Natural killer cell treated with Interleukin-12 subunit alpha and Interleukin-12 subunit beta and Interleukin-15 and Interleukin-18, amount 100 ng/mL, for 72 hours (primary cell): ENCODE measurements around the gene CSK. TPM values are rescaled to one million over a fixed set of nuclear protein-coding genes. Genes with fewer than 3 reads are reported as not detected.
A peak's percentile ranks its signal among the peaks of the same experiment; 100 is the strongest.

ENCODE experiments used
- ATAC-seq, 2 donors: fragments of 150-1000 bp; cut with Tn5 transposase in 1 of 2; sonication (Bioruptor Pico), chemical (Tn5 transposase) in 1 of 2; 2 replicates each; pipeline ENCODE4 v1.10.0; 2021
- DNase-seq: peaks from one replicate; pipeline ENCODE4 v3.0.0; 2022; ENCODE audit warnings: low spot score
- H3K27ac Mint-ChIP-seq, 2 donors: 1 replicate in 1 of 2; 2 replicates in 1 of 2; pipeline ENCODE4 v1.8.0; 2022; ENCODE audit warnings: mixed read lengths in 2 of 2, mild to moderate bottlenecking in 1 of 2, moderate library complexity in 1 of 2
- H3K27me3 Mint-ChIP-seq, 2 donors: 1 replicate in 1 of 2; 2 replicates in 1 of 2; pipeline ENCODE4 v1.8.0; 2022; ENCODE audit warnings: mixed read lengths in 2 of 2
- H3K36me3 Mint-ChIP-seq: one replicate; pipeline ENCODE4 v1.8.0; 2022; ENCODE audit warnings: mixed read lengths
- H3K4me1 Mint-ChIP-seq, 2 donors: 1 replicate in 1 of 2; 2 replicates in 1 of 2; pipeline ENCODE4 v1.8.0; 2022; ENCODE audit warnings: low read depth in 2 of 2, mixed read lengths in 2 of 2, mild to moderate bottlenecking in 1 of 2
- H3K4me3 Mint-ChIP-seq: one replicate; pipeline ENCODE4 v1.8.0; 2022; ENCODE audit warnings: mixed read lengths
- H3K9me3 Mint-ChIP-seq: 2 replicates; pipeline ENCODE4 v1.8.0; 2022; ENCODE audit warnings: mixed read lengths
- total RNA-seq, 2 donors: library from RNA; stranded (reverse); gene quantifications; one replicate each; pipeline ENCODE4 v1.2.3, GENCODE V29; 2022

CSK gene
- total RNA-seq, 2 donors from 2014 or later, result 323 TPM

- Mint-ChIP-seq H3K27ac (peak overlapping the region; percentile 78 to 85), H3K4me1 (peaks cover 28 to 34% of the 10 kb centered on the region in 2 donors), H3K27me3 (no peaks in the 10 kb centered on the region), H3K36me3 (peaks cover 6% of the 10 kb centered on the region), H3K9me3 (no peaks in the 10 kb centered on the region), H3K4me3 (no peak overlapping the region)
- DNase-seq, result no peak
- ATAC-seq, result no peak
Measured at GRCh38 chr15:74808078-74808839, 26.4 kb downstream of the CSK start.

GRCh38 chr15:74808840-74809229 is 27.0 kb downstream of the CSK start:
- Mint-ChIP-seq H3K4me1 (peaks cover 31 to 34% of the 10 kb centered on the region in 2 donors), H3K27ac (no peak overlapping the region), H3K36me3 (peaks cover 5% of the 10 kb centered on the region), H3K4me3 (no peak overlapping the region), H3K27me3 (no peaks in the 10 kb centered on the region), H3K9me3 (no peaks in the 10 kb centered on the region)
- no peak for DNase-seq
- ATAC-seq, result no peak

GRCh38 chr15:74809242-74809641 is 27.4 kb downstream of the CSK start:
- ATAC-seq, result no peak
- Mint-ChIP-seq H3K27me3 (no peaks in the 10 kb centered on the region), H3K4me3 (no peak overlapping the region)

GRCh38 chr15:74809956-74810355 is 28.1 kb downstream of the CSK start:
- Mint-ChIP-seq H3K27ac (no peak overlapping the region), H3K4me1 (peaks cover 22 to 26% of the 10 kb centered on the region in 2 donors), H3K27me3 (no peaks in the 10 kb centered on the region), H3K9me3 (no peaks in the 10 kb centered on the region), H3K36me3 (no peaks in the 10 kb centered on the region), H3K4me3 (no peak overlapping the region)
- no peak for ATAC-seq
- DNase-seq, result no peak

More at GRCh38 chr15:74809242-74809641, 27.4 kb downstream of the CSK start:
- Mint-ChIP-seq H3K36me3 (peaks cover under 1% of the 10 kb centered on the region), H3K4me1 (peaks cover 27 to 31% of the 10 kb centered on the region in 2 donors), H3K9me3 (no peaks in the 10 kb centered on the region), H3K27ac (peak overlapping the region in 1 of 2 donors; percentile 9)
- no peak for DNase-seq

GRCh38 chr15:74812533-74812932 is 30.7 kb downstream of the CSK start, which contains the start of gene LMAN1L:
LMAN1L (plus strand) TSS chr15:74812835; CDS start chr15:74812855, 20 bp downstream.
- Mint-ChIP-seq H3K27me3 (no peaks in the 10 kb centered on the region), H3K36me3 (no peaks in the 10 kb centered on the region), H3K4me1 (peaks cover 9 to 22% of the 10 kb centered on the region in 2 donors), H3K27ac (no peak within 1 kb of the TSS), H3K4me3 (no peak within 1 kb of the TSS), H3K9me3 (no peaks in the 10 kb centered on the region)
- ATAC-seq (peak in 1 of 2 donors; percentile 21), DNase-seq (no peak)

GRCh38 chr15:74815121-74815934 is 33.4 kb downstream of the CSK start:
- H3K9me3 Mint-ChIP-seq, result no peaks in the 10 kb centered on the region

GRCh38 chr15:74815961-74816360 is 34.1 kb downstream of the CSK start:
- DNase-seq (no peak), ATAC-seq (no peak)
- Mint-ChIP-seq H3K9me3 (no peaks in the 10 kb centered on the region), H3K4me3 (no peak overlapping the region), H3K4me1 (peaks cover 13 to 21% of the 10 kb centered on the region in 2 donors), H3K36me3 (no peaks in the 10 kb centered on the region), H3K27ac (no peak overlapping the region), H3K27me3 (no peaks in the 10 kb centered on the region)

More at GRCh38 chr15:74815121-74815934, 33.4 kb downstream of the CSK start:
- Mint-ChIP-seq H3K4me3 (no peak overlapping the region), H3K27ac (no peak overlapping the region), H3K36me3 (no peaks in the 10 kb centered on the region), H3K4me1 (peaks cover 13 to 21% of the 10 kb centered on the region in 2 donors), H3K27me3 (no peaks in the 10 kb centered on the region)
- no peak for DNase-seq
- no peak for ATAC-seq

- DNase-seq (no peak), ATAC-seq (no peak)
- peak overlapping the region in 1 of 2 donors; percentile 63 for H3K27ac Mint-ChIP-seq
- no peaks in the 10 kb centered on the region for H3K9me3 Mint-ChIP-seq
- H3K4me1 Mint-ChIP-seq, result peaks cover 13 to 21% of the 10 kb centered on the region in 2 donors
- H3K4me3 Mint-ChIP-seq, result no peak overlapping the region
- H3K36me3 Mint-ChIP-seq, result no peaks in the 10 kb centered on the region
- no peaks in the 10 kb centered on the region for H3K27me3 Mint-ChIP-seq
Measured at GRCh38 chr15:74816624-74817369, 34.9 kb downstream of the CSK start.

- Mint-ChIP-seq H3K4me3 (no peak overlapping the region), H3K9me3 (no peaks in the 10 kb centered on the region), H3K27ac (peak overlapping the region in 1 of 2 donors; percentile 63), H3K27me3 (no peaks in the 10 kb centered on the region), H3K4me1 (peaks cover 13 to 21% of the 10 kb centered on the region in 2 donors), H3K36me3 (no peaks in the 10 kb centered on the region)
- no peak for ATAC-seq
- no peak for DNase-seq
Measured at GRCh38 chr15:74817370-74817737, 35.5 kb downstream of the CSK start.

GRCh38 chr15:74820056-74820455 is 38.2 kb downstream of the CSK start:
- no peaks in the 10 kb centered on the region for H3K9me3 Mint-ChIP-seq
- ATAC-seq (no peak), DNase-seq (no peak)
- H3K4me1 Mint-ChIP-seq, result peaks cover 8 to 26% of the 10 kb centered on the region in 2 donors
- H3K27ac Mint-ChIP-seq, result no peak overlapping the region
- no peaks in the 10 kb centered on the region for H3K36me3 Mint-ChIP-seq
- H3K27me3 Mint-ChIP-seq, result peaks cover 7 to 9% of the 10 kb centered on the region in 2 donors
- H3K4me3 Mint-ChIP-seq, result no peak overlapping the region

- Mint-ChIP-seq H3K36me3 (no peaks in the 10 kb centered on the region), H3K9me3 (no peaks in the 10 kb centered on the region), H3K4me1 (peaks cover 8 to 22% of the 10 kb centered on the region in 2 donors), H3K27me3 (peaks cover 8 to 10% of the 10 kb centered on the region in 2 donors), H3K4me3 (no peak overlapping the region), H3K27ac (no peak overlapping the region)
- peak; percentile 68 to 76 for ATAC-seq
- no peak for DNase-seq
Measured at GRCh38 chr15:74821091-74821789, 39.4 kb downstream of the CSK start.

- Mint-ChIP-seq H3K36me3 (no peaks in the 10 kb centered on the region), H3K4me3 (no peak overlapping the region), H3K27me3 (peaks cover 8 to 12% of the 10 kb centered on the region in 2 donors), H3K9me3 (no peaks in the 10 kb centered on the region), H3K27ac (peak overlapping the region in 1 of 2 donors; percentile 28), H3K4me1 (peaks cover 8 to 22% of the 10 kb centered on the region in 2 donors)
- no peak for ATAC-seq
- no peak for DNase-seq
Measured at GRCh38 chr15:74821790-74822158, 39.9 kb downstream of the CSK start.

- ATAC-seq, result no peak
- H3K9me3 Mint-ChIP-seq, result no peaks in the 10 kb centered on the region
- H3K27me3 Mint-ChIP-seq, result peaks cover 8 to 12% of the 10 kb centered on the region in 2 donors
Measured at GRCh38 chr15:74822233-74822632, 40.4 kb downstream of the CSK start.

More at GRCh38 chr15:74822233-74822632, 40.4 kb downstream of the CSK start:
- Mint-ChIP-seq H3K4me3 (no peak overlapping the region), H3K4me1 (peaks cover 8 to 20% of the 10 kb centered on the region in 2 donors), H3K36me3 (no peaks in the 10 kb centered on the region), H3K27ac (peak overlapping the region in 1 of 2 donors; percentile 28)
- DNase-seq, result no peak
